ENCODE results near the gene TYRO3.

GRCh38 chr15:41610048-41610447 is 51.0 kb downstream of the TYRO3 start:
- no peak for TF ChIP-seq CTCF (conservative IDR thresholded peaks at IDR 0.05; ENCODE audit: low read length)
- TF ChIP-seq EZH2phosphoT487 (IDR thresholded peaks at IDR 0.05; ENCODE audit: borderline replicate concordance, low read depth, low read length), result no peak

All from OCI-LY7 (cell line).